ENCODE measurements around the gene GSTA4.

DNA sequence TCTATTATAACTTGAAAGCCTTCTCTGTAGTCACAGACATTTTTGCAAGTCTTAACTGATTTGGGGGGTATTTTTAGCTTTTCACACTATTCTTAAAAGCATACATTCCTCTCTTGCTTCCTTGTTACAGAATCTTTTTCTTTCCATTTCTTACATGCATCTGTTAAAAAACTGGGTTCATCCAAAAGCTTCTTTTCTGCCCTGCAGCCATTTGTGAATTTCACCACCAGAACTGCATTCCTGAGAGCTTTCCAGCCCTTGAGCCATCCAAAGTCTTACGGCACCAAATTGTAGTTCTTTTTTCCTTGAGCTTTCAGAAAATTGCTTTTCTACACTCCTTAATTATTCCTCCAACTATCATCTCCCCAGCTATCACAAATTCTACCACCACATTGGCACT lies 19.7 kb upstream of the GSTA4 start:
- TF ChIP-seq CTCF (conservative IDR thresholded peaks at IDR 0.05 in 1 of 2, IDR thresholded peaks at IDR 0.05 in 1 of 2; ENCODE audit: extremely low read depth in 1 of 2, insufficient read depth in 1 of 2, low read depth in 1 of 2, low read length in 2 of 2) (no peak), EZH2 (IDR thresholded peaks at IDR 0.05; ENCODE audit: borderline replicate concordance, low read length) (no peak)
